ENCODE measurements around the gene SMARCA5.

The SMARCA5 gene

DNA sequence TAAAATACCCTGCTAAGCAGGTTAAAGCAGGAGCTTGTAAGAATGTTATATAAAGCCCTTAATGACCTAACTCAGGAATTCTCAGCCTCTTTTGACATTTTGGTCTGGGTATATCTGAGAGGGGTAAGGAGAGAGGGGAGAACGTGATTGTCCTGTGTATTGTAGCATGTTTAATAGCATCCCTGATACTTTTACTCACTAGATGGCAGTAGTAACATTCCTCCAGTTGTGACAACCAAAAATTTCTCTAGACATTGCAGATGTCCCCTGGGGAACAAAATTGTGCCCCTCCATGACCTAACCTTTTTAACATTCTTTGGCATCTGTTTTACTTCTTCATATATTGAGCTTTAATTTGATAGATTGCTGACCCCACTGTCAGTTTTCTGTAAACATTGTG, 17.9 kb downstream of the SMARCA5 start:
- TF ChIP-seq, protein P1, sequence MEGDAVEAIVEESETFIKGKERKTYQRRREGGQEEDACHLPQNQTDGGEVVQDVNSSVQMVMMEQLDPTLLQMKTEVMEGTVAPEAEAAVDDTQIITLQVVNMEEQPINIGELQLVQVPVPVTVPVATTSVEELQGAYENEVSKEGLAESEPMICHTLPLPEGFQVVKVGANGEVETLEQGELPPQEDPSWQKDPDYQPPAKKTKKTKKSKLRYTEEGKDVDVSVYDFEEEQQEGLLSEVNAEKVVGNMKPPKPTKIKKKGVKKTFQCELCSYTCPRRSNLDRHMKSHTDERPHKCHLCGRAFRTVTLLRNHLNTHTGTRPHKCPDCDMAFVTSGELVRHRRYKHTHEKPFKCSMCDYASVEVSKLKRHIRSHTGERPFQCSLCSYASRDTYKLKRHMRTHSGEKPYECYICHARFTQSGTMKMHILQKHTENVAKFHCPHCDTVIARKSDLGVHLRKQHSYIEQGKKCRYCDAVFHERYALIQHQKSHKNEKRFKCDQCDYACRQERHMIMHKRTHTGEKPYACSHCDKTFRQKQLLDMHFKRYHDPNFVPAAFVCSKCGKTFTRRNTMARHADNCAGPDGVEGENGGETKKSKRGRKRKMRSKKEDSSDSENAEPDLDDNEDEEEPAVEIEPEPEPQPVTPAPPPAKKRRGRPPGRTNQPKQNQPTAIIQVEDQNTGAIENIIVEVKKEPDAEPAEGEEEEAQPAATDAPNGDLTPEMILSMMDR (conservative IDR thresholded peaks at IDR 0.05; ENCODE audit: low read depth, low read length) = peak; percentile 61
- no peak overlapping the region for H3K4me3 ChIP-seq (ENCODE audit: low read depth, low read length)
- peak; percentile 43 for DNase-seq (ENCODE audit: low read depth)

GRCh38 chr4:143531788-143532491, 18.4 kb downstream of the SMARCA5 start:
- TF ChIP-seq, protein P1 (conservative IDR thresholded peaks at IDR 0.05; ENCODE audit: low read depth, low read length) = no peak
- DNase-seq (ENCODE audit: low read depth) = peak; percentile 47
- H3K4me3 ChIP-seq (ENCODE audit: low read depth, low read length) = no peak overlapping the region

GRCh38 chr4:143538979-143539669, 25.6 kb downstream of the SMARCA5 start:
- TF ChIP-seq, protein P1 (conservative IDR thresholded peaks at IDR 0.05; ENCODE audit: low read depth, low read length) = no peak
- H3K4me3 ChIP-seq (ENCODE audit: low read depth, low read length) = no peak overlapping the region
- no peak for DNase-seq (ENCODE audit: low read depth)

DNA sequence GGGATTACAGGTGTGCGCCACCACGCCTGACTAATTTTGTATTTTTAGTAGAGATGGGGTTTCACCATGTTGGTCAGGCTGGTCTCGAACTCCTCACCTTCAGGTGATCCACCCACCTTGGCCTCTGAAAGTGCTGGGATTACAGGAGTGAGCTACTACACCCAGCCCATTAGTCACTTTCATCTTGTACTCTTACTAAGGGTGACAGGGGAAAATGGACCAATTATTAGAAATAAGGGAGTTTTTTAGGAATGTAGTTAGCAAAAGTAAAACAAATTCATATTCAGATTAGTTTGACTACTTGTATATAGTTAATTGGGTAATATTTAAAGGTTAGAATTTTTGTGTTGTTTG, 26.1 kb downstream of the SMARCA5 start:
- H3K4me3 ChIP-seq (ENCODE audit: low read depth, low read length) = no peak overlapping the region
- DNase-seq (ENCODE audit: low read depth) = no peak

GRCh38 chr4:143549928-143550327, 36.4 kb downstream of the SMARCA5 start:
- TF ChIP-seq, protein P1 (conservative IDR thresholded peaks at IDR 0.05; ENCODE audit: low read depth, low read length) = no peak
- no peak for DNase-seq (ENCODE audit: low read depth)
- no peak overlapping the region for H3K4me3 ChIP-seq (ENCODE audit: low read depth, low read length)

More for the DNA sequence above, 26.1 kb downstream of the SMARCA5 start:
- TF ChIP-seq, protein P1 (conservative IDR thresholded peaks at IDR 0.05; ENCODE audit: low read depth, low read length) = no peak

- TF ChIP-seq, protein P1 (conservative IDR thresholded peaks at IDR 0.05; ENCODE audit: low read depth, low read length) = no peak
- no peak overlapping the region for H3K4me3 ChIP-seq (ENCODE audit: low read depth, low read length)
- no peak for DNase-seq (ENCODE audit: low read depth)
Observed at GRCh38 chr4:143554728-143555597, 41.5 kb downstream of the SMARCA5 start.
